Effector CD4-positive, alpha-beta T cell (primary cell): ENCODE measurements around the gene ANGPTL7.

Source experiments
- DNase-seq: peaks from one replicate; pipeline ENCODE4 v3.0.0-alpha.2; 2020

ANGPTL7 gene

DNA sequence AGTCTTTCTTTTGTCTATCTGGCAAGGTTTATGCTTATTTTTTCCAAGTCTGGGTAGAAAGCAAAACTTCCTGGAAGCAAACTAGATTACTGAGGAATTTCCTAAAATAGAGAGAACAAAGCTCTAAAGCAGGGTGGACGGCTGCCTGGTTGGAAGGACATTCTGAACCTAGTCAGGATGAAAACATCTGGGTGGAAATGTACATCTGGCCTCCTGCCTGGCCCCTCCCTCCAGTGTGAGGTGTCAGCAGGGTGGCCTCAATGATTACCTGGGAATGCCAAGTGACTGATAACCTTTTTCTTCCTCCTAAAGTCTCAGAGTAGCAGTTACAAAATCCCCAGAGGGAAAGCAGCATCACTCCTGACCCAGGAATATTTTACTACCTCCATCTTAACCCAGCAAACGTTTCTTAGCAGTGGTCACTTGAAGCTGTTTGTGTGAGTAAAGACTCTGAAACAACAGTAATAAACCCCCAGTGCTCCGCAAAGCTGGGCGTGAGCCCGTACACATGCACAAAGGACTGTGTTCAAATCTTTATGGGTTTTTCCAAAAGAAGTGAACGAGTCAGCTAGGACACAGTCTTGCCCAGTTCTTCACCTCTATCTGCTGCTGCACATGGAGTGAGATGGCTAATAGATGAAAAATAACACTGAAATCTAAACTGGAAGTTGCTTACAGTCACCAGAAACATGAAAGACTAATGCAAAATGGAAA lies 18.9 kb downstream of the ANGPTL7 start:
- no peak for DNase-seq

DNA sequence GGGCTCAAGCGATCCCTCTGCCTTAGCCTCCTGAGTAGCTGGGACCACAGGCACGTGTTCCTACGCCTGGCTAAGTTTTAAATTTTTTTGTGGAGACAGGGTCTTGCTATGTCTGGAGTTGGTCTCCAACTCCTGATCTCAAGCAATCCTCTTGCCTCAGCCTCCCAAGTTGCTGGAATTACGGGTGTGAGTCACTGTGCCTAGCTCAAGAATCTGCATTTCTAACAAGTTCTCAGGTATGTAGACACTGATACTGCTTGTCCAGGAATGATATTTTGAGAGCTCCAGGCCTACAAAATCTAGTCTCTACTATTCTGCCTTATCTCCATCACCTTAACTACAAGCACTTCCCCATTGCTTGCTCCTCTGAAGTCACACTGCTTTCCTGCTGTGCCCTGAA lies 22.3 kb downstream of the ANGPTL7 start:
- DNase-seq: no peak

GRCh38 chr1:11211925-11212587 lies 22.9 kb downstream of the ANGPTL7 start:
- DNase-seq: no peak

- DNase-seq: no peak
Measured at GRCh38 chr1:11214698-11215380, 25.7 kb downstream of the ANGPTL7 start.

DNA sequence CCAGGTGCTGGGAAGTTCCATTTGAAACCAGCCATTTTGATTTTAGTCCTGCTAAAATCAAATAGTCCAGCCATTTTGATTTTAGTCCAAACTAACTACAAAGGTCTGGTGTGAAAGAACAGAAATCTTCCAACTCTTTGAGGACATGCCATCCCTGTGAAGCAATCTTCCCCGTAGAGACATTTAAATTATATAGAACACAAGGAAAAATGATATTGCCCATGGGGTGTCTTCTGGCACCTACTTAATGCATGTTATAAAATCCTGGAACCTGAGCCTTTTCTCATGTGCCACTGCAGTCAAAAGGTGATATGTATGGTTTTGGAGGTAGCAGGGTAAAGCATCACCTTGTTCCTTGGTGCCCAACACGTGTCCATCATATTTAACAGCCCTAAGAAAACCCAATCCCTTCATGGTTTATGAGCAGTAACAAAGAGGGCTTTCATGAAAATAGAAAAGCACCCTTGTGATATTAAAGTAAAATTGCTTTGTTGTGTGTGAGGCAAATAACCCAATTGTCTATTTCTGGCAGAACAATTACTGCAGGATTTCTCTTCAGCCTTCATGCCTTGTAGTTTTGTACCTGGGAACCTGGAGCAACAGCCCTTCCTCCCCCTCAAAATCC lies 26.3 kb downstream of the ANGPTL7 start:
- DNase-seq: no peak

DNA sequence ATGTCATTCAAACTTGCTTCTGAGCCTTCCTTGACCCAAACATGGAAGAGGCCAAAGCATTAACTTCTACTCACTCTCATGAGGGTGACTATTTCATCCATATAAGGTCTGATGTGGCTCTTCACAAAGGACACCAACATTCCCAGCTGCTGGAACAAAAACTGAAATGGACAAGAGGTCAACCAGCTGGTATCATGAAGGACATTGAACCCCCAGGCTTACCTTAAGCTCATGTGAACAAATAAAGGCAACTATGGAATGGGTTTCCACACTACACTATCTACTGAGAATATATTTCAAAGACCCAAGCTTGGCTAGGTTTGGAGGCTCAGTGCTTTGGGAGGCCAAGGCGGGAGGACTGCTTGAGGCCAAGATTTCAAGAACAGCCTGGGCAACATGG lies 26.9 kb downstream of the ANGPTL7 start:
- no peak for DNase-seq

DNA sequence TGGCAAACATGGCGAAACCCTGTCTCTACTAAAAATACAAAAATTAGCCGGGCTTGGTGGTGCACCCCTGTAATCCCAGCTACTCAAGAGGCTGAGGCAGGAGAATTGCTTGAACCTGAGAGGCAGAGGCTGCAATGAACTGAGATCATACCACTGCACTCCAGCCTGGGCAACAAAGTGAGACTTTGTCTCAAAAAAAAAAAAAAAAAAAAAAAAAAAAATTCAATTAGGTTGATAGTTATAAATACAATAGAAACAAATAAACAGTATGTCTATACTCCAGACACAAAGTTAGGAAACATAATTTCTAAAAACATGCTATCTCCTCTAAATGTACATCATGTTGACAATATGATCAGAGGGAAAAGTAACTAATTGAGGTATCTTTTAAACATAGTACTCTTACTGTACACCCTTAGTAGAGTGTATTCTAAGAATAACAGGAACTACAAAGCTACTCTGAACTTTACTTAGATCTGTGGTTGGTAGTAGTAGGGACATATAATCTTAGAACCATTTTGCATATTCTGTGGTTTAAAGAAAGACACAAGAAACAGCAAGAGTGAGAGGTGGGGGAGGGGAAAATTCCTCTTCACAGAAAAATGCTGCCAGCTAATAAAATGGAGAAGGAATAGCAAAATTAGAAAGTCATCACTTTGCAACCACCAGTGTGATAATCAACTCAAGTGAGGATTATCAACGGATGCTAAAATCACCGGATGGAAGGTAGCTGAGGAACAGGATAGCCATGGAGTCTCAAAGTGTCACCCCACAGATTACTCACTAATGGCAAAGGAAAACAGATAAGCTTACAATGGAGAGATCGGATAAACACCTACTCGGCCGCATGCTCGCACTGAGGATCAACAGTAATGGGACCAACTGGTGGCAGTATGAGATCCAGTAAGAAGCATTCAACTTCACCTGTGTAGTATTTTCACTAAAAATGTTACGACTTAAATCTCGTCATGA lies 38.2 kb downstream of the ANGPTL7 start:
- DNase-seq: no peak

DNA sequence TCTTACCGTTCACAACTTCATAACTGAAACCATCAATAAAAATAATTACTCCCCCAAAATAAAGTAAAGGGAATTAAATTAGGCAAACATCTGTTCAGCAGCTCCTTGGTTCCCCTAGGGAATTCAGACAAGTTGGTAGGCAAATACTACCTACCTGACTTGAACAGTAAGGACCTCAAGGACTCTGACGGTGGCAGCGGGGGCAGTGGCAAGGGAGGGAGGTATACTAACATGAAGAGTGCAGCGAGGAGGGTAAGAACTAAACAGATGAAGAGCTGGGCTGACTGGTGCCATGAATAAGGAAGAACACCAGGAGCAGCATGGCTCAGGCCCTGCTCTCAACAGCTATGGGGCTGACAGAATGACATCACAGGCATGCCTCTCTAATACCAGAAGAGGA lies 40.0 kb downstream of the ANGPTL7 start:
- no peak for DNase-seq

- no peak for DNase-seq
Measured at GRCh38 chr1:11233208-11233607, 44.1 kb downstream of the ANGPTL7 start.

DNA sequence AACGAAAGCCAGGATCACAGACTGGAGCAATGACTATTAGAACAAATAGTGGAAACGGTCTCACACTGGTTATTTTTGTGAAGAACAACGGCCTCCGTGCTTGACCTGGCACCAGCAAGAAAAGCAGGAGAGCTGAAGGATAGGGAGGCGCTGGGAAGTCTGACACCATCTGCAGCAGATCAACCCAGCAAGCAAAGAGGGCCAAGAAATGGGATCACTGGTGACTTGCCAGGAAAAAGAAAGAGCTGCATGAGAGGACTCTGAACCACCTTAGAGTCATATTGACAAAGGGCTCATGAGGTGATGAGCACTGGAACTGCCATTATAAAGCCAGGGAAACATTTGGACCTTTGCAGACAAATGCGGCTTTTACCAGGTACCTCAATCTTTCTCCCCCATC lies 48.2 kb downstream of the ANGPTL7 start:
- no peak for DNase-seq

- no peak for DNase-seq
Measured at GRCh38 chr1:11238311-11238710, 49.2 kb downstream of the ANGPTL7 start.

GRCh38 chr1:11245248-11245647 lies 56.1 kb downstream of the ANGPTL7 start:
- DNase-seq: no peak
